Activated CD8-positive, alpha-beta T cell treated with anti-CD3 and anti-CD28 coated beads, Interleukin-2, amount 10 ng/mL, durations not matched to agents 7 days and 5 days (primary cell): ENCODE measurements around the gene QSOX1. TPM values are rescaled to one million over a fixed set of nuclear protein-coding genes. Genes with fewer than 3 reads are reported as not detected.

Source experiments
- ATAC-seq: fragments of 150-1000 bp; cut with Tn5 transposase; one replicate; pipeline ENCODE4 v1.10.0; 2021; ENCODE audit warnings: moderate library complexity
- CTCF ChIA-PET: fragments of 350-600 bp; sonication (Branson Sonifier 250); formaldehyde crosslinking; loops from one replicate; lab custom pipeline; 2021; ENCODE audit warnings: antibody characterized with exemption; lab: Charles Lee
- POLR2A ChIA-PET: fragments of 350-600 bp; sonication (Branson Sonifier 250); formaldehyde crosslinking; loops from one replicate; lab custom pipeline; 2021; ENCODE audit warnings: antibody characterized with exemption; lab: Charles Lee
- DNase-seq: peaks from one replicate; pipeline ENCODE4 v3.0.0-alpha.2; 2020
- H3K27ac Mint-ChIP-seq: one replicate; pipeline ENCODE4 v1.8.0; 2021; ENCODE audit warnings: mild to moderate bottlenecking, mixed read lengths
- H3K27me3 Mint-ChIP-seq: one replicate; pipeline ENCODE4 v1.8.0; 2021; ENCODE audit warnings: low read depth, mixed read lengths
- H3K36me3 Mint-ChIP-seq: one replicate; pipeline ENCODE4 v1.8.0; 2021; ENCODE audit warnings: low read depth, mixed read lengths
- H3K4me1 Mint-ChIP-seq: one replicate; pipeline ENCODE4 v1.8.0; 2021; ENCODE audit warnings: low read depth, mixed read lengths
- H3K4me3 Mint-ChIP-seq: one replicate; pipeline ENCODE4 v1.8.0; 2021; ENCODE audit warnings: mild to moderate bottlenecking, mixed read lengths
- H3K9me3 Mint-ChIP-seq: one replicate; pipeline ENCODE4 v1.8.0; 2022; ENCODE audit warnings: mixed read lengths; ENCODE audit not compliant: insufficient read depth
- total RNA-seq, 2 experiments: library from RNA; stranded (reverse); gene quantifications; one replicate each; pipeline ENCODE4 v1.2.3, GENCODE V29; 2021

QSOX1 gene
- total RNA-seq, 2 experiments from 2014 or later, result 23.9 to 25.2 TPM

DNA sequence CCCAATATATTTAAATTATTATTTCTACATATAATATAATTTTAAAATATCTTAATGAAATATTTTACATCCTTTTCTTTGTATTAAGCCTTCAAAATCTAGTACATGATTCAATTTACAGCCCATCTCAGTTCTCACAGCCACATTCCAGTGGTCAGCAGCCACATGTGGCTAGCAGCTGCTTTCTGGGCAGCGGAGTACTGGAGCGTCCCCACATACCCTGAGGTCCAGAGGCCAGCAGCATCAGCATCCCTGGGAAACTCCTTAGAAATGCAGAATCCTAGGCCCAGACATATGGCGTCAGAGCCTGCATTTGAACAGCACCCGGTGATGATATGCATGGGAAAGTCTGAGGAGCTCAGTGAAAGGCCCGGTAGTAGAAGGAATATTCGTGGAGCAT lies 66.8 kb downstream of the QSOX1 start:
- Mint-ChIP-seq H3K27me3 (peaks cover 39% of the 10 kb centered on the region), H3K9me3 (no peaks in the 10 kb centered on the region), H3K36me3 (no peaks in the 10 kb centered on the region), H3K4me3 (no peak overlapping the region), H3K27ac (no peak overlapping the region), H3K4me1 (no peaks in the 10 kb centered on the region)
- ChIA-PET CTCF (no interaction called here), POLR2A (no interaction called here)
- DNase-seq (no peak), ATAC-seq (no peak)

DNA sequence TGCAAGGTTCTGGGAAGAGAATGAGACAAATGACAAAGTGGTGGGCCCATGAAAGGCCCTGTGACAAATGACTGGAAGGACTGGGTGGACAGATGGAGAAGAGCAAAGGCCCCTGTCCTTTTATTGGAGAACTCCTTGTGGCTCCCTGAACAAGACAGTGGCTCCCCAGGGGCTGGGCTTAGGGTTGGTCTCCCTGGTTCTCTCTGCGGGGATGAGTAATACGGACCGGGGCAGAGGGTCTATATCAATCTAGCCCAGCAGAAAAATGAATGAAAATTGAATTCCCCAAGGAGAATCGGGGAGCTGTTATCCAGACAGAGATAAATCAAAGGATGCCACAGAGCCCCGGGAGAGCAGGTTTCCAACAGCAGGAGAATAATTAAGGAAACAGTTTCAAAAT lies 70.2 kb downstream of the QSOX1 start:
- no peak overlapping the region for H3K4me3 Mint-ChIP-seq
- CTCF ChIA-PET, result no interaction called here
- H3K27ac Mint-ChIP-seq, result no peak overlapping the region
- POLR2A ChIA-PET, result no interaction called here
- H3K27me3 Mint-ChIP-seq, result peaks cover 54% of the 10 kb centered on the region
- H3K36me3 Mint-ChIP-seq, result no peaks in the 10 kb centered on the region
- DNase-seq (no peak), ATAC-seq (no peak)
- no peaks in the 10 kb centered on the region for H3K9me3 Mint-ChIP-seq
- H3K4me1 Mint-ChIP-seq, result peaks cover 8% of the 10 kb centered on the region

DNA sequence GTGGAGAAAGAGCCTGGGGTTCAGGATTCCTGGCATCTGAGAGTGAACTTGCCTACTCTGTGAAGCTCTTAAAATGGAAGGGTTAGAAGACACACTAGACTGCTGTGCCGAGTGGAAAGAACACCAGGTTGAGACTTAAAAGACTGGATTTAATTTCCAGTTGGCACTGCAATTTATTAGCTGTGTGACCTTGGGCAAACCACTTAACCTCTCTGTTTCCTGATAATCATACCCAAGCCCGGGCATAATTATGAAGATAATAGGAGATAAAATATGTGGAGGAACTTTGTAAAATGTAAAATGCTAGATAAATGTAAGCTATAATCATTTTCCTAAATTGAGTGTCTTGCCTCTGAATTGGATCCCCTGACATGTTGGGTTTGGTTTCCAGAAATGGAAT lies 70.7 kb downstream of the QSOX1 start:
- POLR2A ChIA-PET, result no interaction called here
- Mint-ChIP-seq H3K9me3 (no peaks in the 10 kb centered on the region), H3K4me3 (no peak overlapping the region), H3K4me1 (peaks cover 9% of the 10 kb centered on the region), H3K36me3 (no peaks in the 10 kb centered on the region), H3K27me3 (peaks cover 54% of the 10 kb centered on the region), H3K27ac (no peak overlapping the region)
- DNase-seq (no peak), ATAC-seq (no peak)
- CTCF ChIA-PET, result interaction anchor here (1.0 kb wide), 1 partner anchor 27 kb away, joined by 5 read pairs; no protein-coding TSS in a partner anchor

DNA sequence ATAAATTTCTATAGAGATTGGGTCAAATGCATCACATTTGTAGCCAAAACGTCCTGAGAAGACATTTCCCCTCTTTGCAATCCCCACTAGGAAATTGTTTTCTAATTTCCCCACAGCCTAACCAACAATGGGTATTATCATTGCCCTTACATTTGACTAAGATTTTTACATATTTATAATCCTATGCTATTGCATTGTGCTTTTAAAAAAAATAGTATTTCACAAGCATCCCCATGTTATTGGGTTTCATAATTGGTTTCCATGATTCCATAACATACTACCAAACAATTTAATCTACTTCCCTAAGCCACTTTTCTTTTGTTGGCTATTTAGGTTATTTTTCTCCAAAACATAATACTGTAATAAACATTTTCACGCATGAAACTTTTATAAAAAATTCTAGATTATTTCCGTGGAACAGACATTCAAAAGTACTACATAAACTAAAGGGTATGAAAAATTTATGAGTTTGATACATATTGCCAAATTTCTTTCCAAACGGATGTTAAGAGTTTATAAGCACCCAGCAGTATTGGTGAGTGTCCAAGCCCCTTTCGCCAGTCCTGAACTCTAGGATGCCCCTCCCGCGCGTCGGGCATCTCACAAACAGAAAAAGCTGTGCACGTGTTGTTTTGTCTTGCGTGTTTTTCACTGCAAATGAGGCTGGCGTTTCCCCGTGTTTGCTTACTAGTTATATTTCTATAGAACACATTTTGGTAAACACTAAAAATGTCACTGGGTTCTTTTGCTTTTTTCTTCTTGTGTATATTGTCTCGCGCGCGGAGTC lies 73.4 kb downstream of the QSOX1 start:
- ChIA-PET POLR2A (no interaction called here), CTCF (no interaction called here)
- Mint-ChIP-seq H3K9me3 (no peaks in the 10 kb centered on the region), H3K4me1 (peaks cover 18% of the 10 kb centered on the region), H3K4me3 (peak overlapping the region; percentile 53), H3K27ac (no peak overlapping the region), H3K27me3 (peaks cover 66% of the 10 kb centered on the region), H3K36me3 (no peaks in the 10 kb centered on the region)
- DNase-seq (no peak), ATAC-seq (no peak)

DNA sequence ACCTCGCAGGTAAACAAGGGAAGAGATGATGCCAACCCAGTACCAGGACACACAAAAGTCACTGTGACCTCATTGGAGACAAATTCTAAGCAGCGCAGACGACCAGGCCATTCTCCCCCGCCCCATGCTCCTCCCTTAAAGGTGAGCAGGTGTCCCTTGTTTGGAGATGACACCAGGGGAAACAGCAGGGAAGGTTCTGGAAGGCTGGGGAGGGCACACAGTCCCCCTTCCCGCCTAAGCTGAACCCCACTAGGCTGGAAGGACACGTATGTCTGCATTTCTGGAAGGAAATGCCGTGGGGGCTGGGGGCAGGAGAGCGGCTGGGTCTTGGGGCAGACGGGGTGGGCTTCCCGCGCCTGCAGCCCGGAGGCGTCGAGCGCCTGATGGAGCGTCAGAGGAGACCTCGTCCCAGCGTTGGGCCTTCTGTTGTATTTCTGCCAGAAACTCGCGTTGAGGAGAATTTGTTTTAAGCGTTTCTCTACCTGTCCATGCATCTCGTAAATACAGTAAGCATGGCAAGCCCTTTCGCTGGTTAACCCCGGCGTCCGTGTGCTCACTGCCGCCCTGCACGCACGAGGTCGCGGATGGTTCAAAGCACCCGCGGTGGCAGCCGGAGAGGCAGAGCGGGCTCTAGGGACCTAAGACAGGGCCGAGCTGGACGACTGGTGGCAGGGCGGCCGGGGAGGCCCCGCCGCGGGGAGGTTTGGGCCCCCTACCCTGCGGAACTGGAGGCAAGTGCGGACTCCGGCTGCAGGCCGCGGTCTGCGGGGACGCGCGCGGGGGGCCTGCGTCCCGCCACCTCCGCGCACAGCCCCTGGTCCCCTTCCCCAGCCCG lies 74.2 kb downstream of the QSOX1 start:
- CTCF ChIA-PET, result no interaction called here
- H3K27me3 Mint-ChIP-seq, result peaks cover 69% of the 10 kb centered on the region
- peaks cover 18% of the 10 kb centered on the region for H3K4me1 Mint-ChIP-seq
- no peak overlapping the region for H3K27ac Mint-ChIP-seq
- peak overlapping the region; percentile 53 for H3K4me3 Mint-ChIP-seq
- ATAC-seq, result peak; percentile 13
- POLR2A ChIA-PET, result no interaction called here
- no peaks in the 10 kb centered on the region for H3K36me3 Mint-ChIP-seq
- no peak for DNase-seq
- H3K9me3 Mint-ChIP-seq, result no peaks in the 10 kb centered on the region

DNA sequence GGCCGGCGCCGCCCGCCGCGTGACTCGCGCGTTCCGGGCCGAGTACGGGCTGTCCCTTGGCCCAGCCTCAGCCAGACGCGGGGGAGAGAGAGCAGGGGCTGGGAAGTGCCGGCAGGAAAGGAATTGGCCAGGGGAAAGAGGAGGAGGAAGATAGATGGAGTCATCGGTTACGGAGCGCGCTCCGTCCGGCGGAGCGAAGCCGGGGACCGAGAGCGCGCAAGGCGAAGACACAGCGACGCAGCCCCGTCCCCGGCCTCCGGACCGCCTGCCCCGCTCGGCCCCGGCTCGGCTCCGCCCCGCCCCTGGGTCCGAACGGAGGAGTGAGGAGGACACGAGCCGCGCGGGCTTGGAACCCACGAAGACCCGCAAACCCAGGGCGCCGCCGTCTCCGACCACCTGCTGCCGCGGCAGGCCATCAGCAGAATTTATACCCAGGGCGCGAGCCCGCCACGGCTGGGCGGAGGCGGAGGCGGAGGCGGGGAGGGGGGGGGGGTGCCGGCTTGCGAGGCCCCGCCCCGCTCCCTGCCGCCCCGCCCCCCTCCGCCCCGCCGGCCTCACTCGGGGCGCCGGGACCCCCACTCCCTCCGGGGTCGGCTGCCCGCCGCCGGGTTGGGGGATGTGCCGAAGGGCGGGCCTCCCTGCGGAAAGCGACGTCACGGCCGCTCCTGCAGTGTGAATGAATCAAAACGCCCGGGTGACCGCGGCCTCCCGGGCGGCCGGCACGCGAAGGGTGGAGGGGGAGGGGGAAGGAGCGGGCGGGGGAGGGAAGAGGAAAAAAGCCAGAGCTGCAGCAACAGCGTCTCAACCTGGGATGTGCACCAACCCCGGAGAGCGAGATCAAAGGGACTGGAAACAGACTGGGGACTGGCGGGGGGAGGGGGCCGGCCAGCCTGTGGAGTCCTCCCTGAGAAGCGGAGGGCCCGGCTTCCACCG lies 75.1 kb downstream of the QSOX1 start, which contains the start of gene LHX4:
LHX4 (plus strand) TSS at position 782 of the 933 bp plus-strand sequence. CDS start 266 bp downstream, outside the sequence.
- Mint-ChIP-seq H3K27me3 (peaks cover 70% of the 10 kb centered on the region), H3K27ac (no peak within 1 kb of the TSS), H3K9me3 (no peaks in the 10 kb centered on the region), H3K4me1 (peaks cover 24% of the 10 kb centered on the region), H3K4me3 (peak within 1 kb of the TSS; percentile 69), H3K36me3 (no peaks in the 10 kb centered on the region)
- DNase-seq (peak; percentile 43), ATAC-seq (peak; percentile 60)
- POLR2A ChIA-PET, result no interaction called here
- CTCF ChIA-PET, result no interaction called here

DNA sequence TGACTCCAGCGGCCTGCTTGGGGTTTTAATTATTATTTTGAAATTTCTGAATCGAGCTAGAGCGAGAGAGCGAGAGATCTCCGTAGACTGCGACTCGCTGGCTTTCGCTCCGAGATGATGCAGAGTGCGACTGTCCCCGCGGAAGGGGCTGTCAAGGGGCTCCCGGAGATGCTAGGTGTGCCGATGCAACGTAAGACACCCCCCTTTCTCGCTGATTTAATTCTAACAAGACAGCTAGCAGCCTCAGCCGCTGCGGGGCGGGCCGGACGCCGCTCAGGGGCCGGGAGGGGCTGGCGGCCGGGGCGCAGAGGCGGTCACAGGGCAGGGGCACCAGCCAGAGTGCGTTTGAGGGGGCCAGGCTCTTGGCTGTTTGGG lies 75.7 kb downstream of the QSOX1 start:
- DNase-seq (no peak), ATAC-seq (peak; percentile 24)
- Mint-ChIP-seq H3K36me3 (no peaks in the 10 kb centered on the region), H3K9me3 (no peaks in the 10 kb centered on the region), H3K4me1 (peaks cover 27% of the 10 kb centered on the region), H3K27ac (no peak overlapping the region), H3K27me3 (peaks cover 70% of the 10 kb centered on the region), H3K4me3 (peak overlapping the region; percentile 69)
- ChIA-PET POLR2A (no interaction called here), CTCF (no interaction called here)

DNA sequence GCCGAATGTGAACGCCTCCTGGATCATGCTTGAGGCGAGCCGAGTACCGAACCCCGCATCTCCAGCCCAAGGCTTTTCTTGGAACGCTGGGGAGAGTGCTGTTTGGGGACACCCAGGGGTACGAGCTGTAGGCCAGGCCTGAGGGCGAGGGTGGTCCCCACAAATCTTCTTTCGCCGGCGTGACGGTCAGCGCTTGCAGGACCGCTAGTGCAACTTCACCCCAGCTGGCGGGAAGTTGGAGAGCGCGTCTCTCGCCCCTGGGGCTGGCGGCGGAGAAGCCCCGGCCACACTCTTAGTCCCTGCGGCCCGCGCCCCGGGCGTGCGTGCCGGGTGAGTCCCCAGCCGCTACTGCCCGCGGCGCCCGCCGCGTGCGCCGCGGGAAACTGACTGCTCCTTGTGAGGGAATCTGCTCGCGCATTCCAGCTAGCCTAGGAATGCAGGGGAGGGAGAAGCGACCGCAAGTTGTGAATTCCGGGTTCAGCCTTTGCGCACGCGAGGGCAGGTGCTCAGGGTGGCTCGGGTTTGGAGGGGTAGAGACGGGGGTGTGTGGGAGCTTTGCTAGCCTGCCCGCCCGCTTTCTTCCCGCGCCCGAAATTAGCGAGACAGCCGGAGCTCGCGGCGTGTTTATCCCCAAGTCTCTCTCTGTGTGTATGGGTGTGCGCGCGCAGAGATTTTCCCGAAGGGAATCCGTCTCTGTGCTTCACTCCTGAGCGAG lies 76.3 kb downstream of the QSOX1 start:
- H3K4me3 Mint-ChIP-seq, result peak overlapping the region; percentile 69
- H3K36me3 Mint-ChIP-seq, result no peaks in the 10 kb centered on the region
- no peak overlapping the region for H3K27ac Mint-ChIP-seq
- H3K4me1 Mint-ChIP-seq, result peaks cover 29% of the 10 kb centered on the region
- DNase-seq (no peak), ATAC-seq (peak; percentile 21)
- H3K9me3 Mint-ChIP-seq, result no peaks in the 10 kb centered on the region
- CTCF ChIA-PET, result interaction anchor here (1.4 to 1.7 kb wide), 3 partner anchors 21 to 50 kb away, joined by 3 to 4 read pairs (median 3); no protein-coding TSS in a partner anchor
- POLR2A ChIA-PET, result interaction anchor here (0.6 kb wide), 1 partner anchor 348 kb away, joined by 3 read pairs; no protein-coding TSS in a partner anchor
- H3K27me3 Mint-ChIP-seq, result peaks cover 70% of the 10 kb centered on the region

DNA sequence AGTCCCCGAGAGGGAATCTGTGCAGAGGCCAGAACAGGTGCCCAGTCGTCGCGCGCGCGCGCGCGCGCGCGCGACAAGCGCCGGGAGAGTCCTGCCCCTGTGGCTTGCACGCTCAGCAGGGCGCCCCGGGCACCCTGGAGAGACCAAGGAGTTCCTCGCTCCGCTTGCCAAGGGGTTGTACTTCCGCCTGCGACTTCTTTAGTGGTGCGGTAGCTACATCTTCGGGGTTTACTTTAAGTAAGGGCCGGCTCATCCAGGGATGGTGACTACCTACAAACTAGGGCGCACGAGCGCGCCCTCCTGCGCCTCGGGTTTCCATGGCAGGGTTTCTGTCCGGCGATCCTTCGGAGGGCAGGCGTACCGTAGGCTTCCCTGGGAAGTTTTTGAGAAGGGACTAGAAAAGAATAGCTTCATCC lies 76.8 kb downstream of the QSOX1 start:
- DNase-seq (no peak), ATAC-seq (no peak)
- Mint-ChIP-seq H3K36me3 (no peaks in the 10 kb centered on the region), H3K4me1 (peaks cover 30% of the 10 kb centered on the region), H3K9me3 (no peaks in the 10 kb centered on the region), H3K4me3 (peak overlapping the region; percentile 69), H3K27ac (no peak overlapping the region), H3K27me3 (peaks cover 72% of the 10 kb centered on the region)
- ChIA-PET CTCF (interaction anchor here (1.4 to 1.7 kb wide), 3 partner anchors 21 to 51 kb away, joined by 3 to 4 read pairs (median 3); no protein-coding TSS in a partner anchor), POLR2A (interaction anchor here (0.6 kb wide), 1 partner anchor 349 kb away, joined by 3 read pairs; no protein-coding TSS in a partner anchor)

DNA sequence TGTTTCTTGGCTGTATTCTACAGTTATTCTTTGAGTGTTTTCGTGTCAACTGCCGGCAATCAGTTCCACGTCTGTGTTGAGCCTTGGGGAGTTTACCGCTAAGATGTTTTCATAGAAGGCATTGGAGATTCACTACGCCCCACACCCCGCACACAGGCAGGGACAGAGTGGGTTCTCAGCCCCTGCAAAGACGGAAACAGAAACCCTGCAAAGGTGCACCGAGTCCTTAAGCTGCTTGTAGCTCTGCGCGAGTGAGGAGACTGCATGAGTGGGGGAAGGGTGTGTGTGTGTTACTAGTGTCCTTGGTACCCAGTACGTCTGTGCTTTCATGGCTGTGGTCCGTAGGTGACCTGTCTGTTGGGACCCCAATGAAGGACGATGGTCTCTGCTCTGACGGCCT lies 77.3 kb downstream of the QSOX1 start:
- ChIA-PET CTCF (interaction anchor here (1.4 to 1.7 kb wide), 3 partner anchors 21 to 51 kb away, joined by 3 to 4 read pairs (median 3); no protein-coding TSS in a partner anchor), POLR2A (no interaction called here)
- H3K27me3 Mint-ChIP-seq, result peaks cover 72% of the 10 kb centered on the region
- ATAC-seq (no peak), DNase-seq (no peak)
- H3K4me1 Mint-ChIP-seq, result peaks cover 30% of the 10 kb centered on the region
- no peak overlapping the region for H3K27ac Mint-ChIP-seq
- no peaks in the 10 kb centered on the region for H3K36me3 Mint-ChIP-seq
- H3K9me3 Mint-ChIP-seq, result no peaks in the 10 kb centered on the region
- peak overlapping the region; percentile 69 for H3K4me3 Mint-ChIP-seq
